H9 (cell line): ENCODE results near the gene PRDM5. TPM values are rescaled to one million over a fixed set of nuclear protein-coding genes. Genes with fewer than 3 reads are reported as not detected.
"Not testable (repeated sequence)": the region's sequence is repeated elsewhere in the genome, so short reads cannot be mapped to it uniquely, and the experiment has no call there.

Experiments
- DNase-seq: peaks from one replicate; pipeline ENCODE4 v3.0.0-alpha.2; 2017
- H2AFZ ChIP-seq: one replicate; pipeline ENCODE4 v1.6.1; 2013; ENCODE audit warnings: mild to moderate bottlenecking, low read length, control low read depth, moderate library complexity
- H2AK5ac ChIP-seq: 2 replicates; pipeline ENCODE4 v1.6.1; 2013; ENCODE audit warnings: low read length, control low read depth, mixed read lengths; ENCODE audit not compliant: insufficient read length
- H2BK120ac ChIP-seq: one replicate; pipeline ENCODE4 v1.6.1; 2013; ENCODE audit warnings: low read depth, mild to moderate bottlenecking, low read length, control low read depth, inconsistent platforms; ENCODE audit not compliant: poor library complexity, severe bottlenecking
- H2BK12ac ChIP-seq: 2 replicates; pipeline ENCODE4 v1.6.1; 2013; ENCODE audit warnings: low read length, control low read depth, mixed read lengths, low read depth; ENCODE audit not compliant: insufficient read length
- H2BK15ac ChIP-seq: 2 replicates; pipeline ENCODE4 v1.6.1; 2013; ENCODE audit warnings: low read depth, low read length, control low read depth
- H2BK20ac ChIP-seq: one replicate; pipeline ENCODE4 v1.6.1; 2013; ENCODE audit warnings: low read depth, mild to moderate bottlenecking, low read length, control low read depth, inconsistent platforms; ENCODE audit not compliant: poor library complexity, severe bottlenecking
- H2BK5ac ChIP-seq: 2 replicates; pipeline ENCODE4 v1.6.1; 2013; ENCODE audit warnings: low read length, control low read depth, mixed read lengths; ENCODE audit not compliant: insufficient read length
- H3K14ac ChIP-seq: 2 replicates; pipeline ENCODE4 v1.6.1; 2013; ENCODE audit warnings: low read length, control low read depth; ENCODE audit not compliant: insufficient read depth
- H3K18ac ChIP-seq: 2 replicates; pipeline ENCODE4 v1.6.1; 2013; ENCODE audit warnings: low read depth, mild to moderate bottlenecking, mixed read lengths, low read length, control low read depth; ENCODE audit not compliant: insufficient read length
- H3K23ac ChIP-seq: 2 replicates; pipeline ENCODE4 v1.6.1; 2013; ENCODE audit warnings: low read length, control low read depth, mixed read lengths, low read depth; ENCODE audit not compliant: insufficient read length
- H3K23me2 ChIP-seq: 2 replicates; pipeline ENCODE4 v1.6.1; 2013; ENCODE audit warnings: low read depth, mild to moderate bottlenecking, mixed read lengths, low read length, control low read depth; ENCODE audit not compliant: insufficient read length, poor library complexity, severe bottlenecking
- H3K27ac ChIP-seq: 2 replicates; pipeline ENCODE4 v1.5.1; 2013; ENCODE audit warnings: low read length, control low read depth, mixed read lengths, low read depth; ENCODE audit not compliant: insufficient read length
- H3K27me3 ChIP-seq: 2 replicates; pipeline ENCODE4 v1.6.1; 2013; ENCODE audit warnings: low read length, control low read depth, inconsistent platforms; ENCODE audit not compliant: insufficient read depth
- H3K4ac ChIP-seq: 2 replicates; pipeline ENCODE4 v1.6.1; 2013; ENCODE audit warnings: low read depth, mild to moderate bottlenecking, control low read depth, inconsistent platforms, low read length, moderate library complexity
- H3K4me1 ChIP-seq: 2 replicates; pipeline ENCODE4 v1.6.1; 2013; ENCODE audit warnings: low read length, control low read depth, inconsistent platforms; ENCODE audit not compliant: insufficient read depth
- H3K4me2 ChIP-seq: 2 replicates; pipeline ENCODE4 v1.6.1; 2013; ENCODE audit warnings: low read length, control low read depth, mixed read lengths; ENCODE audit not compliant: insufficient read length, insufficient read depth
- H3K56ac ChIP-seq: 2 replicates; pipeline ENCODE4 v1.6.1; 2013; ENCODE audit warnings: low read depth, mild to moderate bottlenecking, mixed read lengths, low read length, control low read depth; ENCODE audit not compliant: insufficient read length
- H3K79me1 ChIP-seq: 2 replicates; pipeline ENCODE4 v1.6.1; 2013; ENCODE audit warnings: low read depth, mild to moderate bottlenecking, moderate library complexity, low read length, control low read depth, inconsistent platforms; ENCODE audit not compliant: insufficient read depth, poor library complexity, severe bottlenecking
- H3K79me2 ChIP-seq: 2 replicates; pipeline ENCODE4 v1.6.1; 2013; ENCODE audit warnings: low read length, control low read depth, inconsistent platforms; ENCODE audit not compliant: insufficient read depth
- H3K9ac ChIP-seq: 2 replicates; pipeline ENCODE4 v1.6.1; 2013; ENCODE audit warnings: low read length, control low read depth, mixed read lengths; ENCODE audit not compliant: insufficient read length; ENCODE audit errors: extremely low read depth
- H3K9me3 ChIP-seq: one replicate; pipeline ENCODE4 v1.6.1; 2013; ENCODE audit warnings: low read depth, low read length, inconsistent platforms; ENCODE audit not compliant: control insufficient read depth
- H3T11ph ChIP-seq: one replicate; pipeline ENCODE4 v1.6.1; 2013; ENCODE audit warnings: mild to moderate bottlenecking, low read length, control low read depth, inconsistent platforms
- H4K20me1 ChIP-seq: one replicate; pipeline ENCODE4 v1.6.1; 2013; ENCODE audit not compliant: control insufficient read depth, insufficient read length, insufficient read depth
- H4K5ac ChIP-seq: 2 replicates; pipeline ENCODE4 v1.6.1; 2013; ENCODE audit warnings: low read depth, mild to moderate bottlenecking, mixed read lengths, low read length, control low read depth; ENCODE audit not compliant: insufficient read length
- H4K8ac ChIP-seq: replicated peaks from 2 replicates; pipeline ENCODE4 v1.6.1; 2013; ENCODE audit warnings: low read length, control low read depth, mixed read lengths, low read depth; ENCODE audit not compliant: insufficient read length
- H4K91ac ChIP-seq: 2 replicates; pipeline ENCODE4 v1.6.1; 2013; ENCODE audit warnings: low read depth, mild to moderate bottlenecking, moderate library complexity, mixed read lengths, low read length, control low read depth; ENCODE audit not compliant: insufficient read length
- H3K27ac Mint-ChIP-seq, 3 experiments: 2 replicates in 2 of 3; 3 replicates in 1 of 3; pipeline ENCODE4 v1.8.0; 2020 to 2021; ENCODE audit warnings: mixed read lengths in 3 of 3, mild to moderate bottlenecking in 1 of 3, moderate library complexity in 1 of 3
- H3K27me3 Mint-ChIP-seq: 2 replicates; pipeline ENCODE4 v1.8.0; 2021; ENCODE audit warnings: low read depth, mild to moderate bottlenecking, moderate library complexity, mixed read lengths
- H3K36me3 Mint-ChIP-seq, 3 experiments: 2 replicates in 2 of 3; 3 replicates in 1 of 3; pipeline ENCODE4 v1.8.0; 2020 to 2021; ENCODE audit warnings: low read depth in 3 of 3, mixed read lengths in 3 of 3; ENCODE audit not compliant: insufficient read depth in 1 of 3
- H3K4me1 Mint-ChIP-seq, 2 experiments: 2 replicates each; pipeline ENCODE4 v1.8.0; 2020; ENCODE audit warnings: mixed read lengths in 2 of 2
- H3K4me3 Mint-ChIP-seq, 2 experiments: 2 replicates in 1 of 2; 3 replicates in 1 of 2; pipeline ENCODE4 v1.8.0; 2020 to 2021; ENCODE audit warnings: mild to moderate bottlenecking in 2 of 2, mixed read lengths in 2 of 2, moderate library complexity in 1 of 2
- H3K9me3 Mint-ChIP-seq, 2 experiments: 2 replicates in 1 of 2; 3 replicates in 1 of 2; pipeline ENCODE4 v1.8.0; 2020; ENCODE audit warnings: mild to moderate bottlenecking in 2 of 2, mixed read lengths in 2 of 2, moderate library complexity in 1 of 2
- CTCF ChIP-seq: fragments of 200-600 bp; sonication (generic); conservative IDR thresholded peaks from 3 replicates; pipeline ENCODE4 v1.8.0; 2021; ENCODE audit warnings: antibody characterized with exemption, mild to moderate bottlenecking
- WGBS: extraction: QIAGEN DNeasy Blood & Tissue Kit; methylation state at CpG from one replicate; pipeline ENCODE4 v1.1.7; 2013; ENCODE audit warnings: missing lambda C conversion rate, low lambda C conversion rate, mixed read lengths; ENCODE audit not compliant: insufficient read length; ENCODE audit errors: extremely low coverage; 5-methylcytosine and 5-hydroxymethylcytosine counted together
- total RNA-seq: library from RNA; stranded (reverse); gene quantifications from 2 replicates; pipeline ENCODE4 v1.2.1, GENCODE V29; 2021

The PRDM5 gene
- total RNA-seq, 1 experiment from 2014 or later: 21.7 TPM

GRCh38 chr4:120653804-120654573 is 268.5 kb downstream of the PRDM5 start:
- no CpG with 5 or more reads among the region's 2 CpGs for WGBS

GRCh38 chr4:120648336-120648735 is 274.2 kb downstream of the PRDM5 start:
- not testable (repeated sequence) for H3K4me1 ChIP-seq, H2AK5ac ChIP-seq, H2BK12ac ChIP-seq, H4K20me1 ChIP-seq, H3K56ac ChIP-seq, H3K27me3 Mint-ChIP-seq, H3K27ac ChIP-seq, H2AFZ ChIP-seq, H4K8ac ChIP-seq, H2BK120ac ChIP-seq, H2BK5ac ChIP-seq, H3K79me2 ChIP-seq, H4K91ac ChIP-seq, H3K14ac ChIP-seq, H2BK20ac ChIP-seq, H3K23ac ChIP-seq, H3K79me1 ChIP-seq, H3K9me3 ChIP-seq, H3T11ph ChIP-seq, H3K4me2 ChIP-seq, H3K9me3 Mint-ChIP-seq, H3K27me3 ChIP-seq, H3K36me3 Mint-ChIP-seq, H3K4ac ChIP-seq, H3K9ac ChIP-seq, H2BK15ac ChIP-seq, H3K23me2 ChIP-seq, H3K18ac ChIP-seq, H4K5ac ChIP-seq
- Mint-ChIP-seq H3K4me3 (peak overlapping the region; percentile 40 to 52; a peak in 4 of 5 replicates), H3K27ac (peak overlapping the region in 1 of 3 experiments; percentile 74; a peak in 3 of 7 replicates), H3K4me1 (peaks cover 7 to 10% of the 10 kb centered on the region in 2 experiments)
- WGBS: no CpG with 5 or more reads among the region's 10 CpGs
- DNase-seq: peak; percentile 35

More at GRCh38 chr4:120653804-120654573, 268.5 kb downstream of the PRDM5 start:
- no peak overlapping the region for H2BK5ac ChIP-seq
- H4K91ac ChIP-seq: no peak overlapping the region
- no peak overlapping the region for H4K8ac ChIP-seq
- no peak for TF ChIP-seq CTCF
- DNase-seq: no peak
- no peak overlapping the region for H3K9ac ChIP-seq
- no peak overlapping the region for H3K23ac ChIP-seq
- H3K4ac ChIP-seq: no peak overlapping the region
- no peaks in the 10 kb centered on the region for H4K20me1 ChIP-seq
- H2BK20ac ChIP-seq: no peak overlapping the region
- H3K4me1 Mint-ChIP-seq: no peaks in the 10 kb centered on the region
- no peak overlapping the region for H2BK120ac ChIP-seq
- no peak overlapping the region for H2AK5ac ChIP-seq
- no peak overlapping the region for H3K4me2 ChIP-seq
- H3K27me3 ChIP-seq: no peaks in the 10 kb centered on the region
- no peak overlapping the region for H3K4me3 Mint-ChIP-seq
- H3K27me3 Mint-ChIP-seq: no peaks in the 10 kb centered on the region
- no peak overlapping the region for H3K56ac ChIP-seq
- H2BK15ac ChIP-seq: no peak overlapping the region
- H3K23me2 ChIP-seq: no peaks in the 10 kb centered on the region
- H3K14ac ChIP-seq: no peak overlapping the region
- no peaks in the 10 kb centered on the region; the same call in 1 of the 2 replicates for H3K79me2 ChIP-seq
- H3K9me3 Mint-ChIP-seq: no peaks in the 10 kb centered on the region
- no peak overlapping the region for H2BK12ac ChIP-seq
- H3K18ac ChIP-seq: no peak overlapping the region
- no peaks in the 10 kb centered on the region for H3K36me3 Mint-ChIP-seq
- H3K79me1 ChIP-seq: no peaks in the 10 kb centered on the region
- H2AFZ ChIP-seq: no peak overlapping the region
- H3K27ac Mint-ChIP-seq: no peak overlapping the region
- no peak overlapping the region for H3K27ac ChIP-seq
- H3K4me1 ChIP-seq: peaks cover under 1% of the 10 kb centered on the region; the same call in 1 of the 2 replicates
- no peak overlapping the region for H3T11ph ChIP-seq
- no peak overlapping the region for H4K5ac ChIP-seq
- no peaks in the 10 kb centered on the region for H3K9me3 ChIP-seq
